GM12892 (cell line): ENCODE measurements around the gene RAP2A.

Experiments used
- POLR2AphosphoS5 ChIP-seq: IDR thresholded peaks from 2 replicates; pipeline ENCODE4 v1.6.1; 2011; ENCODE audit warnings: low read depth, low read length, control low read depth
- TAF1 ChIP-seq: IDR thresholded peaks from 2 replicates; pipeline ENCODE4 v1.6.1; 2011; ENCODE audit warnings: low read depth, mild to moderate bottlenecking, control low read depth, low read length, borderline replicate concordance

DNA sequence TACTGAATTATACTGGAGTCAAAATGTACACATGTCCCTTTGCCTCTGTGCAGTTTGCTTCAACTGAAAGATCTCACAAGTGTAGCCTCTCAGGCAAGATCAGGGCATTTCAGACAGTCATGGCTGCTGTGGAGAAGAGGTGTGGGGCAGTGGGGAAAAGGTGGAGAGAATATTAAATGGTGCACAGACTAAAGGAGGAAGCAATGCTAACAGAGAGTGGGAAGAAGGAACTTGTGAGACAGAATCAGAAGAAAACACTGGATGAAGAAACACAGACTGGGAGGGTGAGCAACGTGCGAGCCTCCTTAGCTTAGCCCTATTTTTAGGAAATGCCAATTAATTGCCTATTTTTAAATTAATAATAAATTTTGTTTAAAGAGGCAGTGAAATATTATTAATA lies 49.6 kb upstream of the RAP2A start:
- TF ChIP-seq POLR2AphosphoS5, result no peak
- no peak for TF ChIP-seq TAF1
